ENCODE measurements around the gene RALGAPA2.

Gene RALGAPA2

DNA sequence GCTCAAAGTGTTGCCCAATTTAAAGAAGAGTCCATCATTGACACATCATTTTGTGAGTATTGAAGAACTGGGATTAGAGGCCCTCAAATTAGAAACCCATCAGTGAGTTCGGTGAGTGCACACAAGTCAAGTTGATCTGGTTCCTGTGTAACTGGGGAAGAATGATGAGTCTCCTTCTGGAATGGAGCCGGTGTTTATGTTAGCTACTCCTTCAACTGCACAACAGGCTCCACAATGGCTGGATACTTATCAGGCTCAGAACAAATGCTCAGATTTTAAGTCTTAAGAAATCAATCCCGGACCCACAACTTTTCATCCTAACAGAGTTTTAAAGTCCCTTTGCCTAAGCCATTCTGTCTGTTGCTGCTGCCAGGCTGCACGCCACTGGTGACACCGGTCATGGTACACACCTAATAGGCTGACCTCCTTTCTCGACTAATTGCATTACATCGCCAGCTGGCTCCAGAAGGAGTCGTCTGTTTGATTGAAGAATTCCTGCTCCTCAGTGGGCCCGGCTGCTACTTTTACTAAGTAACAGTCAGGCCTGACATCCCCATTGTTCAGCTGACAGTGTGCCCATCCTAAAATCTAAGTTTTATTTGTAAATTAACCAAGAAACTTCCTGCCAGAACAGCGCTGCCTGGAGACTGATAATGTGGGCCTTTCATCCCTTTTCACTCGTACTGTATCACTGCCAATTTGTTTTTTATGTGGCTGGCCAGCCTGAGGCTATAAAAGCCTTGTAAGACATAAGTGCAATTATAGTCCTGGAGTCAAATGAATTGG, 214.2 kb downstream of the RALGAPA2 start:
- no peak for DNase-seq (ENCODE audit: low read depth in 1 of 2, low spot score in 1 of 2)

DNA sequence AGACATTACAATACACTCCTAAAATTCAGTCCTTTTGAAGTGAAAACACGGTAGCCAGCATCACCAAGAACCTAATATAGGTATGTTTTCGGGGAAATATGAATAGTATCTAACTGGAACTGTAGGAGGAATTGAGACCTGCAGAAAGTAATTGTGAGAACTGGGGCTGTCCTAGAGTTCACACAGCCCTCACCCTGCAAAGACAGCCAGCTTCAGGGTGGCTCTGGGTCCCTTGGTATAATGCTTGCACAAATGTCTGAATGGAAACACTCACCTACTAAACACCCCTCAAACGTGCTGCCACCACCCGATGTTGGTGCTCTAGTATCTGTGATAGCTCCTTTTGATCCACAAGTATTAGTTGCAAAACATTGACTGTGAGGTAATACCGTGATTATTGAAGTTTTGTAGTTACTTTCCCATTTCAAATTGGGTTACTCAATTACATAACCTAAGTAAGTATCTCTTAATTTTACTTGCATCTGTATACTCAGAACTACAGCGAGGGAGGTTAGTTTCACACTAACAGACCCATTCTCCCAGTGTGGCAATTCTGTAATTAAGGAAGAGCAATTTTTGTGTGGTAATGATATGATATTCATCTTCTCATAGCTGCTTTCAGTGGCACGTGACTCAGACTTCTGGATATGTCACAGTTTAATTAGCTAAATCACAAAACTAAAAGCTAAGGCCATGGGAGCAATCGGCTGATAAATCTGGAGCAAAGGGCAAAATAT, 215.0 kb downstream of the RALGAPA2 start:
- no peak for DNase-seq (ENCODE audit: low read depth in 1 of 2, low spot score in 1 of 2)

DNA sequence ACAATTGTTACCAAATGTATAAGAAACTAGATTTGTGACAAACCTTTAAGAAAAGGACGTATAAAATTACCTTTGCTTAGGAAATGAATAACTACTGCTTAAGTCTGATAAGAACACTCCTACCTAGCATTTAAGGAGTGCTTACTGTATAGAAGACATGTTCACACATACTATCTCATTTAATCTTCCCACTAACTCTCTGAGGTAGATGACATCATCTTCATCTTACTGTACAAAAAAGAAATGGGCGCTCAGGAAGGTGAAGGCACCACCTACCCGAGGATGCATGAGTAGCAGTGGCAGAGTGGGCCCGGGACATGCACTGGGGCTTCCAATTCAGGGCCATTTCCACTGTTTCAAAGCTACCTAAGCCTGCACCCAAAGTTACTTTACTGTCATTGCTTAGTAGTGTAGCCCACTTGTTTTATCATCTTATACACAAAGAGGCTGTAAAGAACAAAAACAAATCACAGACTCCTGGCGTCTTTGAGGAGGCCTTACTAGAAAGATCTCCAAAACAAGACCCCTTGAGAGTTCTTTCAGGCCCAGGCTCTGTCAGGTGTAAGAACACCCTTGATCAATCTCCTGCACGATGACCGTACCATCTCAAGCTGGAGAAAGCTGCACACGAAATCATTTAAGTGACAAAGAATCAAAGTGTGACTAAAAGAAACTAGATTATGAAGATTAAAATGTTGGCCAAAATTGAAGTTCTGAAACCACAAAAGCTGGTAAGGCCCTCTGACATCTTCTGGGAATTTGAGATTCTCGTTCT, 216.5 kb downstream of the RALGAPA2 start:
- no peak for DNase-seq (ENCODE audit: low read depth in 1 of 2, low spot score in 1 of 2)

DNA sequence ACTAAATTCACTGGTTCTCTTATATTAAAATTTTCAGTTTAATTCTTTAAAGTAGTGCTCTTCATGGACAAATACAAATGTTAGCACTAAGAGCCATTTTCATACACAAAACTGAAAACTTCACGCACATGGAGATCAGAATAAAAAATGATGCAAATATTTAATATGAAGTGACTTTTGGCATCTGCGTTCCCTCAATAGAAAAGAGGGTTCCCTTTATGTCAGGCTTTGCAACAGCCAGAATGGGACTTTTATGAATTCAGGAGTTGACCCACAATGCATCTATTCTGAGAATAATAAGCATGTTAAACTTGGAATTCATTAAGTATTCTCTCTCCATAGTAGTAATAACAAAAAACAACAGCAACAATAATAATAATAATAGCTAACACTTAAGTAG, 218.7 kb downstream of the RALGAPA2 start:
- DNase-seq (ENCODE audit: low read depth in 1 of 2, low spot score in 1 of 2) = no peak

DNA sequence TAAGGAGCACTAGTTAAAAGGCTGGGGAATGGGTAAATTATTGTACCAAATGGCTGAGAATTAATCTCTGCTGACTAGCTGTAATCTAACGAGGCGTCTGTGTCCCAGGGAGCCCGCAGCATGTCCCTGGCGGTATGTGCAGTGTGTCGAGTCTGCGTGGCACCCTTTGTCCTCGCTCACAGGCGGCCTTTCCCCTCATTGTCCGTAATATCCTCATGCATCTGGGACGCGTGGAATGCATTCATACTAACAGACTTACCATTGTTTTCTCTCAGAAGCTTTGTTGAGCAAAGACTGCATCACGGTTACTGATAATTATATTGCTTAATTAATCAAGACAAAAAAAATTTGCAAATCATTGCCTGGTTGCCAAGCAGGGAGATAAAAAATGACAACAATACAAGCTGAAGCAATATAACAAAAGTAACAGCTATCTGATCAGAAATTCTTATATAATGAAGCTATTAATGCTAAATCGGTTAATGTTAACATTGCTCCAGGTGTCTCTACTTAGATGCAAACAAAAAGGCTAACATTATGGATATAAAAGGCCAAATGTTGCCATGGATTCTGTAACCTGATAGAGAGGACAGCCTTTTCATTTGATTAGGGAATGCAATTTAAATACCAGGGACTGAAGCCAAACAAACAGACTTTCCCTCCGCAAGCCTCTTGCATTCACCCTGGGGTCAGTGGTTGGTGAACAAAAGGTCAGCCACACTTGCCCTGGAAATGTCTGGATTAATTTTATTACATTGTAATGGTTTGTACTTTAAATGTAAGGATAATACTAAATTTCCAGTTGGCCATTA, 219.7 kb downstream of the RALGAPA2 start:
- DNase-seq (ENCODE audit: low read depth in 1 of 2, low spot score in 1 of 2) = no peak

DNA sequence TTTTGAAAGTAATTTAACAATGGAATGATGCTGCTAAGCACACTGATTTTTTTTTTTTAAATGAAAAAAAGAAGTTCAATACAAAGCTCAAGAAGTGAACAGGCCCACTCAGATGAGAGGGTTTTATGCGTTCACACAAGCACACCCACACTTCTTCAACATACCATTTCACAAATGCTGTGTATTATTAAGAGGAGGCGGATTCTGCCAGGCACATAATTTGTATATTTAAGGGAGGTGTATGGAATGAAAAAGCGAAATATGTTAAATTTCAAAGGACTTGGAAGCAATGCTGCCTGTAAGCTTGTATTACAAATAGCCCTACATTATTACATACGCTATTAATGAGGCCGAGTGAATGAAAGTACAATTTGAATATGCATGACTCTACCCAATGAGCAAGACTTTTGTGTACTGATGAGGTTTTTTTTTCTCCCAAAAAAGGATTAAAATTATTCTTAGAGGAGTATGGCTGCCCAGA, 220.6 kb downstream of the RALGAPA2 start:
- no peak for DNase-seq (ENCODE audit: low read depth in 1 of 2, low spot score in 1 of 2)

DNA sequence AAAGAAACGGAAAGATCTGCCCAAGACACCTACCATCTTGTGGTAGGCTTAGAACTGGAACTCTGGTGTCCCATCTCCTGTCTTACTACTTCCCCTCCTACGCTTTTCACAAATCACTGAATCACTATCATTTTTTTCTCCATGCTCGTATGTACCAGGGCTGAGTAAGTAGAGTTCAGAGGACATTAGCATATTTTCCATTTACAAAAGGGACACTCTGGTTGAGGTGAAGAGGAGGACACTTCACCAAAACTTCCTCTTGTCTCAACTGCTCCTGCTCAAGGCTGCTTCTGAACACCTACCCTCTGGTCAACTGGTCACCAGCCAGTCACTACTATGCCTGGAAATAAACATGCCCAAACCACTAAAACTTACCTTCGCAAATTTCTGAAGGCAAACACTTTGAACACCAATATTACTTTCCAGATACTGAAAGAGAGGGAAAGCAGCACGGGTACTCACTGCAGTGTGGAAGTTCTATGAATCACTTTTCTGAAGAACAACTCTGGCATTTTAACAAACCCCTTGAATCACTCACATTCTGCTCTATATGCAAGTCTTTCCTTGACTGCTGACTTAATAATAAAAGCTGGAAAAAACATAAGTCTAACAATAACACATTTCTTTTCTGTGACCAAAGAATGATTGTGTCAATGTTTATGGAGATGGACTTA, 221.2 kb downstream of the RALGAPA2 start:
- no peak for DNase-seq (ENCODE audit: low read depth in 1 of 2, low spot score in 1 of 2)

DNA sequence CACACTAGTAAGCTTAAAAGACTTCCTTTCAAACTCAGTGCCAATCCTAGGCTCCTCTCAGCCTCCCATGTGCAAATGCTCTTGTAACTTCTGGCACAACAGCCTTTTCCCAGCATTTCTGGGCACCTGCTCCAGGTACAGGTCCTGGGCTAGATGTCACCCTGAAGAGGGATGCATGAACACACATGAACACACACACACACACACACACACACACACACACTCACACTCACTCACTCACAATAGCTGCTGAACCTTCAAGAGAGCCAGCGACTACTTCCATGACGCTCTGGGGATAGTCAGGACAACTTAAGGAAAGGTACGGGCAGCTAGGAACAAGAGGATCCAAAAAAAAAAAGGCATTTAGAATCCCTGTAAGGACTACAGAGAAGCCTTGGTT, 221.8 kb downstream of the RALGAPA2 start:
- no peak for DNase-seq (ENCODE audit: low read depth in 1 of 2, low spot score in 1 of 2)

DNA sequence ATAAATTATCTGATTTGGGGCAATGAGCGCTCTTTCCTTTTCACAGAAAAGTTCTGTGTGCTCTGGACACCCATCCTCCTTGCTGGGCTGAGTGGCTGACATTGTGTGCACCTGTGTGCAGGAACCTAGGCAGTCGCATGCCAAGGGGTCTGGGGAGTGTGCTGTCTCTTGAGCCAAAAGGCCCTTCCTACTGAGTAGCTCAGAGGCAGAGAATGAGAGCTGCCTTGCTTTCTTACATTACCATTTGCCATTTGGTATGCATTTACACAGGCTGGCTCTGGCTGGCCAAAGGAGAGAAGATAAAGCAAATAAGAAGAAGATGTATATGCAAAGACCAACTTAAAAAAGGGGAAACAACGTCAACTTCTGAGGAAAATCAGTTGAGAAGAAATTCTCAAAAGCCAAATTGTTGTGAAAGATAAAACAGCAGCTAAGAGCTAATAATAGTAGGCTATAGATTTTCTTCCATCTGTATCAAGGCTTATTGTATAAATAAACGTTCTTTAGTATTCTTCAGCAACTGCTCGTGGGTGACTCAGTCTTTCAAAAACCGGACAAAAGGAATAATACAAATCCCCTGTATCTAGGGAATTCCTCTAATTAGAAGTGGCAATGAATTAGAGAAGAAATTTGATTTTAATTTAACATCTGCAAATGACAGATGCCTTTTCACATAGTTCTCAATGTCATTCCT, 222.6 kb downstream of the RALGAPA2 start:
- DNase-seq (ENCODE audit: low read depth in 1 of 2, low spot score in 1 of 2) = no peak

DNA sequence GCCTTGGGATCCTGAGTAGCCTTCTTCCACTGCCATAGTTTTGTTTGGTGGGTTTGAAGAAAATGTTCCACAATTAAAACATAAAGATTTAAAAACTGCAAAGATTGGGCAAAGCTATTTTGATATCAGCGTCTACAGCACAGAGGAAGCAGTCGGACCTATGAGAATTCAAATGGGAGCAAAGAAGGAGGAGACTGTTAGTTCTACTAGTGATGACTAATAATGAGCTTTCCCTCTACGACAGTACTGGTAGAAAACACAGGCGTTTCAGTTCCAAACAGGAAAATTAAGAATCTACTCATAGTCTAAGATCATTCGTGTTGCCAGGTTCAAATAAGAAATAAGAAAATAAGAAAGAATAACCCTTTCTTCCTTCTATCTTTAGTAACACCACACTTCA, 223.4 kb downstream of the RALGAPA2 start:
- DNase-seq (ENCODE audit: low read depth in 1 of 2, low spot score in 1 of 2) = no peak

DNA sequence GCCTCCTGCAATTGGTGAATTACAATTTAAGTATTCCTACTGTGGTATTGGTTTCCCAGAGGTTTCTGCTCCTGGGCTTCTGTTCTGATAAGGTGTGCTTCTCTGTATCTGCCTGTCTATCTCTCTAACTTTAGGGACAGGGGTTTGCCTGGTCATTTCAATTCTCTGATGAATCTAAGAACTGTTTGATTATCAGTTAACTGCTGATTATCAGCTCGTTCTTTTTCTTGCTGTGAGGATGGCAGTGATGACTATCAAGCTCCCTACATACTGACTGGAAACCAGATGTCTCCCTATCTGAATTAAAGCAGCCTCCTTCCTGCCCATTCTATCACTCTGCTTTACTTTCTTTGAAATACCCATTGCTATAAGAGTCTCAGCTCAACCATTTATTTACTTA, 224.1 kb downstream of the RALGAPA2 start:
- DNase-seq (ENCODE audit: low read depth in 1 of 2, low spot score in 1 of 2) = no peak

DNA sequence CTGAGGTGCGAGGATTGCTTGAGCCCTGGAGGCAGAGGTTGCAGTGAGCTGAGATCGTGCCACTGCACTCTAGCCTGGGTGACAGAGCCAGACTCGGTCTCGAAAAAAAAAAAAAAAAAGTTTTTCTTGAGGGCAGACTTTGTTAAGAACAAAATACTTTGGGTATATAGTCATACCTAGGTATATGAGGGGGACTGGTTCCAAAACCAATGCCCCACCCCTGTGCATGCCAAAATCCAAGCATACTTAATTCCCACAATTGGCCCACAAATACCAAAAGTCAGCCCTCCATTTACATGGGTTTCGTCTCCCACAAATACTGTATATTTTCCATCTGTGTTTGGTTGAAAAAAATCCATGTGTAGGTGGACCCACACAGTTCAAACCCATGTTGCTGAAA, 224.6 kb downstream of the RALGAPA2 start:
- DNase-seq (ENCODE audit: low read depth in 1 of 2, low spot score in 1 of 2) = no peak

DNA sequence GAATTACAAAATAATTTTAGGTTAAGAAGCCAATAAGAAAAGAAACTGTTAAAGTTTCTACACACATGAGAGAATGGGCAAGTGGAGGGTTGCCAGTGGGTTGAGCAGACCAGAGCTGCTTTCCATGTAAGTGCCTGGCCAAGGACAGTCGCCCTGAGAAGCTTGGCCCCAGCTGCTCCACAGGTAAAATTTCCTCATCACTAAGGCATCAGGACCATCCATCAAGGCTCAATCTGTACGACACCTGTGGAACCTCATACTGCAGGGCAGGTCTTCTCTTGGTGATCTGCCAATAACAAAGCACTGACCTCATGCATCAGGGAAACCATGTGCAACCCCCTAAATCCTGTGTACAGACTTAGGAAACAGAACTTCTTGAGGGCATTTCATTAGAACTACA, 229.1 kb downstream of the RALGAPA2 start:
- no peak for DNase-seq (ENCODE audit: low read depth in 1 of 2, low spot score in 1 of 2)

DNA sequence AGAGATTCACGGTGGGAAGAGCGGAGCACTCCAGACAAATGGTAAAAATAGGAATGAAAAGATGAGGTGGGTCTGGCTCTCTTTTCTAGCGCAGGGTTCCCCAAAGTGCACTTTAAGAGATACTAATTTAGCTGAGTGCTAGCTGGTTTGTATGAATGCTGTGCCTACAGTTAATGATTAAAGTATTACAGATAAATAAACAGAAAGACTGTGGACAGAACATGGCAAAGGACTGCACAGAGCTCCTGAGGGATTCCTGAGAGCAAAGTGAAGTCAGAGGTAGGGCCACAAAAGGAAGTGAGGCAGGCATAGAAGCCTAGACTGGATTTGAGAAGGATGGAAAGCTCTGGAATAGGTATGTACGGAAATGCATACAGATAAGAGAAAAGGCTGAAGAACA, 230.0 kb downstream of the RALGAPA2 start:
- DNase-seq (ENCODE audit: low read depth in 1 of 2, low spot score in 1 of 2) = no peak

DNA sequence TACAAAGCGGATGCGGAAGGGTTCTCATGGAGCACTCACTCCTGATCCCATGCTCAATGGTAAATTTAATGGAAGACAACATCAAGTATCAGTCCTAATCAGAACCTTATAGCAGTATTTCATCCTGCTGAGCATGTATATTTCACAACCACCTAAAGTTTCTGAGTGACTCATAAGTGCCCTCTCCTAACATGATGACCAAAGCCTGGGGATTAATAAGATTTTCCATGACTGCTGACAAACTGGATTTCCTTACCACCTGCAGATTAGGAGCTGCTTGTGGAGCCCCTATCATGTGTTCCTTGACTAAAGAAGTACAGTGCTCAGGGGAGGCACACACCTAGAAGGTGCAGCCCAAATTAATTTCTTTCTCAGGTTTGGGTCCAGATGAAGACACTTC, 231.8 kb downstream of the RALGAPA2 start:
- no peak for DNase-seq (ENCODE audit: low read depth in 1 of 2, low spot score in 1 of 2)

DNA sequence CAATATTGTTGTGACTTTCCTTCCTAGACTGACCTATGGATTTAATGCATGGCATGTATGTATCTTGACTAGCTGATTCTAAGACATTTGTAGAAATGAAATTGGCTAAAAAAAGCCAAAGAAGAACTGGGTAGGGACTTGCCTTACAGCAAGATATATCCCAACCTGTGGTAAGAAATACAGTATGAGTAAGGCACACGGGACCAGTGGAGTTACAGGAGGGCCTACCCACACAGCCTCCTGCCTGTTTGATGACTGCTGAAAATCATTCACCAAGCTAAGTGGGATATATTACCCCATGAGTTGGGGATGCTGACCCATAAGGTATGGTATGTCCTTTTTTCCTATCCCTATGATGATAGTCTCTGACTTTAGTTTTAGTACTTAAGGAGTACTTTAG, 232.3 kb downstream of the RALGAPA2 start:
- DNase-seq (ENCODE audit: low read depth in 1 of 2, low spot score in 1 of 2) = no peak

DNA sequence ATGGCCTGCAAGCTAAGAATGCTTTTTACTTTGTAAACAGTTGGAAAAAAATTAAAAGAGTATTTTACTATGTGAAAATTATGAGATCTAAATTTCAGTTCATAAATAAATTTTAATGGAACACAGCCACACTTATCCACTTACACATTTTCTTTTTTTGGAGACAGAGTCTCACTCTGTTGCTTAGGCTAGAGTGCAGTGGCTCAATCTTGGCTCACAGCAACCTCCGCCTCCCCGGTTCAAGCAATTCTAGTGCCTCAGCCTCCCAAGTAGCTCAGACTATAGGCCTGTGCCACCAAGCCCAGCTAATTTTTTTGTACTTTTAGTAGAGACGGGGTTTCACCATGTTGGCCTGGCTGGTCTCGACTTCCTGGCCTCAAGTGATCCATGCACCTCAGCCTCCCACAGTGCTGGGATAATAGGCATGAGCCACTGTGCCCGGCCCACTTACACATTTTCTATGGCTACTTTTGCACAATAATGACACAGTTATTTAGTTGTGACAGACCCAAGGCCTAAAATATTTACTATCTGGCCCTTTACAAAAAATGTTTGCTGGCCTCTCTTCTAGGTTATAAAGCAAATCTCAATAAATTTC, 234.9 kb downstream of the RALGAPA2 start:
- no peak for DNase-seq (ENCODE audit: low read depth in 1 of 2, low spot score in 1 of 2)

DNA sequence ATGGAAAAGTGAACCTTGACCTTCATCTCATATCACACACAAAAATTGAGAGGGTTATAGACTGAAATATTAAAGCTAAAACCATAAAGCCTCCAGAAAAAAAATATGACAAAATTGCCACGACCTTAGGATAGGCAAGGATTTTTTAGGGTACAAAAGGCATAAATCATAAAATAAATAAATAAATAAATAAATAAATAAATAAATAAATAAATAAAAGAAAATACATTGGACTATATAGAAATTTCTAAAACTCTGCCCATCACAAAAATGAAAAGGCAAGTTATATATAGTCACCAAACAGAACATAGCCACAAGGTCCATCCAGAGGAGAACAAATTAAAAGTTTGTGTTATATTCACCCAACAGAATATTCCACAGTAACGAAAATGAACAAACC, 235.9 kb downstream of the RALGAPA2 start:
- no peak for DNase-seq (ENCODE audit: low read depth in 1 of 2, low spot score in 1 of 2)

DNA sequence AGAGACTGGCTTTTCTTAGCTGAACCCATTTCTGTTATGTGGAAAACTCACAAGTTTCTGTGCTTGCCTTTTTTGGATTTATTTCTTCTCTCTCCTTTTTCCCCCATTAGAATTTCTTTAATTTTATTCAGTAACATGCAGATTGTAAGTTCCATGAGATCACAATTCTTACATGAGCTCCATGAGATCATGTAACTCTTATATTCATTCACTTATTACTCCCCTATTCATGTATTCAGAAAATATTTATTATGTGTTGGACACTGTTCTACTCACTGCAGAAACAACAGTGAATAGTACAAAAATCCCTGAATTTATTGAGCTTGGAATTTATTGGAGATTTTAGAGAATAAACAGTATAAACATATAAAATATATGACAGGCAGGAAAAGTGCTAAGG, 238.8 kb downstream of the RALGAPA2 start:
- DNase-seq (ENCODE audit: low read depth in 1 of 2, low spot score in 1 of 2) = no peak
